Colonic mucosa (tissue), 4 donors: ENCODE results near the gene CPEB2. TPM values are rescaled to one million over a fixed set of nuclear protein-coding genes. Genes with fewer than 3 reads are reported as not detected.

Experiments used
- DNase-seq: peaks from one replicate; pipeline ENCODE4 v3.0.0-alpha.2; 2020
- H3K27ac ChIP-seq: fragments of 200-600 bp; one replicate; pipeline ENCODE4 v1.8.0; 2021
- H3K27me3 ChIP-seq: fragments of 200-600 bp; one replicate; pipeline ENCODE4 v1.8.0; 2021
- H3K36me3 ChIP-seq: fragments of 200-600 bp; one replicate; pipeline ENCODE4 v1.8.0; 2021
- H3K4me1 ChIP-seq: fragments of 200-600 bp; one replicate; pipeline ENCODE4 v1.8.0; 2021; ENCODE audit warnings: mild to moderate bottlenecking
- H3K4me3 ChIP-seq: fragments of 200-600 bp; one replicate; pipeline ENCODE4 v1.8.0; 2021
- H3K9ac ChIP-seq, 2 donors: one replicate each; pipeline ENCODE4 v1.7.0; 2013; ENCODE audit warnings: control low read depth in 2 of 2, low read depth in 2 of 2, low read length in 2 of 2
- H3K9me3 ChIP-seq: fragments of 200-600 bp; one replicate; pipeline ENCODE4 v1.8.0; 2021
- CTCF ChIP-seq: fragments of 200-600 bp; IDR thresholded peaks from one replicate; pipeline ENCODE4 v1.8.0; 2022; ENCODE audit warnings: antibody characterized with exemption, mild to moderate bottlenecking
- intact Hi-C: fragments of 100-400 bp; cut with DNase I; formaldehyde crosslinking; loops from one replicate; pipeline ENCODE4 v1.14.1; 2022
- total RNA-seq, 2 donors: library from RNA; stranded (reverse); fragmentation: NEBNext Ultra II Directional in 1 of 2; extraction: Animal tissue kit (Norgen Biotek cat#: 25700) in 1 of 2; gene quantifications; one replicate each; pipeline ENCODE4 v1.2.1, GENCODE V29; 2021
- donor health status: healthy.
- donor health status: DM: no; HTN: no; CAD: no.
- donor health status: DM: no; HTN: no; CAD: no.

CPEB2 gene
- total RNA-seq, result 10 to 100 TPM; 12.0 to 30.8 TPM

GRCh38 chr4:15001869-15002658 lies at the start of gene CPEB2:
TSS of gene CPEB2 (plus strand) at chr4:15002481. CDS start at chr4:15002674, 193 bp downstream.
- no peaks in the 10 kb centered on the region for H3K27me3 ChIP-seq
- no peaks in the 10 kb centered on the region for H3K36me3 ChIP-seq
- no peak for TF ChIP-seq CTCF
- no peaks in the 10 kb centered on the region for H3K9me3 ChIP-seq
- intact Hi-C loops, result no loop called here
- no peaks in the 10 kb centered on the region for H3K4me1 ChIP-seq
- H3K27ac ChIP-seq, result peak within 1 kb of the TSS; percentile 98
- H3K9ac ChIP-seq, result peak within 1 kb of the TSS; percentile 90 to 100
- H3K4me3 ChIP-seq, result peak within 1 kb of the TSS; percentile 85
- DNase-seq, result peak; percentile 95

GRCh38 chr4:14958436-14958835 lies 43.8 kb upstream of the CPEB2 start:
- Histone ChIP-seq H3K9me3 (no peaks in the 10 kb centered on the region), H3K27me3 (no peaks in the 10 kb centered on the region), H3K36me3 (no peaks in the 10 kb centered on the region), H3K4me1 (no peaks in the 10 kb centered on the region), H3K9ac (no peak overlapping the region), H3K27ac (no peak overlapping the region), H3K4me3 (no peak overlapping the region)
- intact Hi-C loops, result no loop called here
- TF ChIP-seq CTCF, result no peak
- no peak for DNase-seq

GRCh38 chr4:14961292-14961691 lies 41.0 kb upstream of the CPEB2 start:
- intact Hi-C loops, result no loop called here
- Histone ChIP-seq H3K9ac (no peak overlapping the region), H3K4me3 (no peak overlapping the region), H3K36me3 (no peaks in the 10 kb centered on the region), H3K27ac (no peak overlapping the region), H3K9me3 (no peaks in the 10 kb centered on the region), H3K4me1 (no peaks in the 10 kb centered on the region), H3K27me3 (no peaks in the 10 kb centered on the region)
- DNase-seq, result no peak
- no peak for TF ChIP-seq CTCF

GRCh38 chr4:14965071-14965470 lies 37.2 kb upstream of the CPEB2 start:
- Histone ChIP-seq H3K27me3 (no peaks in the 10 kb centered on the region), H3K27ac (no peak overlapping the region), H3K4me3 (no peak overlapping the region), H3K9me3 (no peaks in the 10 kb centered on the region), H3K36me3 (no peaks in the 10 kb centered on the region), H3K9ac (no peak overlapping the region), H3K4me1 (no peaks in the 10 kb centered on the region)
- no peak for TF ChIP-seq CTCF
- intact Hi-C loops, result no loop called here
- no peak for DNase-seq

GRCh38 chr4:14967982-14968381 lies 34.3 kb upstream of the CPEB2 start:
- Histone ChIP-seq H3K27ac (no peak overlapping the region), H3K4me1 (no peaks in the 10 kb centered on the region), H3K9ac (no peak overlapping the region), H3K9me3 (no peaks in the 10 kb centered on the region), H3K36me3 (no peaks in the 10 kb centered on the region), H3K27me3 (no peaks in the 10 kb centered on the region), H3K4me3 (no peak overlapping the region)
- TF ChIP-seq CTCF, result no peak
- intact Hi-C loops, result no loop called here
- no peak for DNase-seq
